ENCODE measurements around the gene LTBP2.

Gene LTBP2

DNA sequence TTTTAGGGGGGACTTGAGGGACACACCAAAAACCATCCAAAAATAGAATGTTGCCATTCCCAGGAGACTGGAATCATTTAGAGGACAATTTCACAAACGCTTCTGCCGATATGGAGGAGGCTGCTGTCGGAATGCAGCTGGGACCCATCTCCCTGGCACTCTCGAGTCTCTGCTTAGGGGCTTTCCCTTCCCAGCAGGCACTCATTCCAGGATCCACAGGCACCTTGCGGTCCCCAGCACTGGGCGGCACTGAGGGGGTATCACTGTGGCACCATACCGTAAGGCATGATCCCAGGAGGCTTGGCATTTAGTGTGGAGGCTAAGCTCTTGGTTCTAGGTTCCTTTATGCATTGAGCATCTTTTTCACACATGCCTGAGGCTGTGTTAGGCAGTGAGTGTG lies 36.6 kb upstream of the LTBP2 start:
- no peak overlapping the region for H2BK120ac ChIP-seq (ENCODE audit: insufficient read depth, low read length, poor library complexity)
- no peak overlapping the region for H3K27ac ChIP-seq (ENCODE audit: low read depth, low read length)
- no peak overlapping the region for H3K14ac ChIP-seq (ENCODE audit: low read length)
- H4K8ac ChIP-seq (ENCODE audit: low read depth, low read length): no peak overlapping the region
- no peak overlapping the region for H2BK5ac ChIP-seq (ENCODE audit: low read depth, low read length, poor library complexity)
- H3K4me2 ChIP-seq (ENCODE audit: low read length): no peak overlapping the region
- no peak overlapping the region for H3K9ac ChIP-seq (ENCODE audit: low read length)
- DNase-seq: no peak
- no peak overlapping the region for H3K18ac ChIP-seq (ENCODE audit: low read length)
- no peak overlapping the region for H3K4ac ChIP-seq (ENCODE audit: low read depth, low read length)
- H2AFZ ChIP-seq (ENCODE audit: insufficient read depth, low read length, poor library complexity): no peak overlapping the region
- H3K27me3 ChIP-seq (ENCODE audit: insufficient read depth, low read length): no peaks in the 10 kb centered on the region
- H3K9me3 ChIP-seq (ENCODE audit: insufficient read depth, low read depth, low read length): no peaks in the 10 kb centered on the region
- H2BK12ac ChIP-seq (ENCODE audit: low read length): no peak overlapping the region
- no peaks in the 10 kb centered on the region for H3K79me1 ChIP-seq (ENCODE audit: low read length)
- no peak overlapping the region for H4K12ac ChIP-seq (ENCODE audit: low read depth, low read length)
- H4K91ac ChIP-seq (ENCODE audit: low read depth, low read length): no peak overlapping the region
- no CpG with 5 or more reads among the region's 7 CpGs for WGBS (ENCODE audit: extremely low coverage, insufficient coverage, insufficient read length)
- no peak overlapping the region for H3K4me3 ChIP-seq (ENCODE audit: low read depth, low read length)
- no peaks in the 10 kb centered on the region for H3K79me2 ChIP-seq (ENCODE audit: control insufficient read depth, insufficient read depth, low read length, poor library complexity)
- no peak overlapping the region for H2AK5ac ChIP-seq (ENCODE audit: low read length)
- no peak overlapping the region for H3K23ac ChIP-seq (ENCODE audit: low read length)
- peaks cover 16% of the 10 kb centered on the region in 2 experiments for H3K4me1 ChIP-seq (ENCODE audit: control insufficient read depth in 1 of 2, insufficient read depth in 2 of 2, low read length in 2 of 2)
- peaks cover 0 to 5% of the 10 kb centered on the region in 2 experiments for H3K36me3 ChIP-seq (ENCODE audit: control insufficient read depth in 1 of 2, insufficient read depth in 2 of 2, low read length in 2 of 2)

- H2BK5ac ChIP-seq (ENCODE audit: low read depth, low read length, poor library complexity): no peak overlapping the region
These were observed 35.8 kb upstream of the LTBP2 start for GRCh38 chr14:74647678-74648461.

DNA sequence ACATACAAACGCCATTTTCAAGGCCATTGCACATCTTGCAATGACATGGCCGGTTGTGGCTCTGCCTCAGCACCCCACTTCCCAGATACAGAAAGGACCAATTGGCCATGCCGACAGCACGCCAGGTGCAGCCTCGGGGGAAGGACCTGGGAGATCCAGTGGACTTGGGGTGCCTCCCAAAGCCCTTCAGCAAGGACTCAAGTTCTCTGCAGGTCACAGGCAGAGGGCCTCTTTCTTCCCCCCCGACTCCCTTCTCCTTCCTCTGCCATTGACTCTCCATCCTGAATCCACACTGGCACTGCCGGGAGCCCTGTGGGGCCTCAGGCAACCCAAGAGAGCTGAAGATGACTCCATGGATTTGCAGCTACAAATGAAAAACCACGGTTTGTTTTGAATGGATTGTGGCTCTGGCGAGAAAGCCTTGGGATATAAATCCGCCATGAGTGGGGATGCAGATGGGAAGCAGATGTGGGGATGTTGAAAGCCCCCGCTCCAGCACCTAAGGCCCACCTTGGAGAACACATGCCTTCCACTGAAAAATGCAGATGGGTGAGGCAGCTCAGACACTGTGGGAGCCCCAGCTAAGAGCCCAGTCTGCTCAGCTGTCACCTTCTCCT lies 35.1 kb upstream of the LTBP2 start:
- Histone ChIP-seq H3K79me1 (ENCODE audit: low read length) (no peaks in the 10 kb centered on the region), H4K91ac (ENCODE audit: low read depth, low read length) (no peak overlapping the region), H3K4me3 (ENCODE audit: low read depth, low read length) (no peak overlapping the region), H3K36me3 (ENCODE audit: control insufficient read depth in 1 of 2, insufficient read depth in 2 of 2, low read length in 2 of 2) (no peaks in the 10 kb centered on the region), H2AFZ (ENCODE audit: insufficient read depth, low read length, poor library complexity) (no peak overlapping the region), H3K4me1 (ENCODE audit: control insufficient read depth in 1 of 2, insufficient read depth in 2 of 2, low read length in 2 of 2) (peaks cover 16% of the 10 kb centered on the region in 2 experiments), H3K14ac (ENCODE audit: low read length) (no peak overlapping the region), H3K4ac (ENCODE audit: low read depth, low read length) (no peak overlapping the region), H4K12ac (ENCODE audit: low read depth, low read length) (no peak overlapping the region), H2BK5ac (ENCODE audit: low read depth, low read length, poor library complexity) (no peak overlapping the region), H2AK5ac (ENCODE audit: low read length) (no peak overlapping the region), H3K9me3 (ENCODE audit: insufficient read depth, low read depth, low read length) (no peaks in the 10 kb centered on the region), H3K79me2 (ENCODE audit: control insufficient read depth, insufficient read depth, low read length, poor library complexity) (no peaks in the 10 kb centered on the region), H2BK12ac (ENCODE audit: low read length) (no peak overlapping the region), H2BK120ac (ENCODE audit: insufficient read depth, low read length, poor library complexity) (no peak overlapping the region), H3K18ac (ENCODE audit: low read length) (no peak overlapping the region), H3K27me3 (ENCODE audit: insufficient read depth, low read length) (no peaks in the 10 kb centered on the region), H3K4me2 (ENCODE audit: low read length) (no peak overlapping the region), H3K9ac (ENCODE audit: low read length) (no peak overlapping the region), H3K27ac (ENCODE audit: low read depth, low read length) (no peak overlapping the region), H4K8ac (ENCODE audit: low read depth, low read length) (no peak overlapping the region), H3K23ac (ENCODE audit: low read length) (no peak overlapping the region)
- WGBS (ENCODE audit: extremely low coverage, insufficient coverage, insufficient read length): no CpG with 5 or more reads among the region's 11 CpGs
- no peak for DNase-seq

More at GRCh38 chr14:74647678-74648461, 35.8 kb upstream of the LTBP2 start:
- Histone ChIP-seq H3K4ac (ENCODE audit: low read depth, low read length) (no peak overlapping the region), H4K12ac (ENCODE audit: low read depth, low read length) (no peak overlapping the region), H4K91ac (ENCODE audit: low read depth, low read length) (no peak overlapping the region), H3K79me2 (ENCODE audit: control insufficient read depth, insufficient read depth, low read length, poor library complexity) (no peaks in the 10 kb centered on the region), H3K23ac (ENCODE audit: low read length) (no peak overlapping the region), H4K8ac (ENCODE audit: low read depth, low read length) (no peak overlapping the region), H3K4me1 (ENCODE audit: control insufficient read depth in 1 of 2, insufficient read depth in 2 of 2, low read length in 2 of 2) (peaks cover 16% of the 10 kb centered on the region in 2 experiments), H3K18ac (ENCODE audit: low read length) (no peak overlapping the region), H3K9me3 (ENCODE audit: insufficient read depth, low read depth, low read length) (no peaks in the 10 kb centered on the region), H3K4me3 (ENCODE audit: low read depth, low read length) (no peak overlapping the region), H3K14ac (ENCODE audit: low read length) (no peak overlapping the region), H3K36me3 (ENCODE audit: control insufficient read depth in 1 of 2, insufficient read depth in 2 of 2, low read length in 2 of 2) (peaks cover 0 to 3% of the 10 kb centered on the region in 2 experiments), H3K4me2 (ENCODE audit: low read length) (no peak overlapping the region), H3K9ac (ENCODE audit: low read length) (no peak overlapping the region), H2BK12ac (ENCODE audit: low read length) (no peak overlapping the region), H2AFZ (ENCODE audit: insufficient read depth, low read length, poor library complexity) (no peak overlapping the region), H2AK5ac (ENCODE audit: low read length) (no peak overlapping the region), H2BK120ac (ENCODE audit: insufficient read depth, low read length, poor library complexity) (no peak overlapping the region), H3K27ac (ENCODE audit: low read depth, low read length) (no peak overlapping the region), H3K79me1 (ENCODE audit: low read length) (no peaks in the 10 kb centered on the region), H3K27me3 (ENCODE audit: insufficient read depth, low read length) (no peaks in the 10 kb centered on the region)
- WGBS (ENCODE audit: extremely low coverage, insufficient coverage, insufficient read length): no CpG with 5 or more reads among the region's 7 CpGs
- no peak for DNase-seq

- H2AK5ac ChIP-seq (ENCODE audit: low read length): no peak overlapping the region
- no CpG with 5 or more reads among the region's 13 CpGs for WGBS (ENCODE audit: extremely low coverage, insufficient coverage, insufficient read length)
- H3K18ac ChIP-seq (ENCODE audit: low read length): no peak overlapping the region
These were observed 33.9 kb upstream of the LTBP2 start for GRCh38 chr14:74645756-74646470.

More at GRCh38 chr14:74645756-74646470, 33.9 kb upstream of the LTBP2 start:
- Histone ChIP-seq H3K9ac (ENCODE audit: low read length) (no peak overlapping the region), H3K79me1 (ENCODE audit: low read length) (no peaks in the 10 kb centered on the region), H3K23ac (ENCODE audit: low read length) (no peak overlapping the region), H4K12ac (ENCODE audit: low read depth, low read length) (no peak overlapping the region), H3K4me3 (ENCODE audit: low read depth, low read length) (no peak overlapping the region), H2BK5ac (ENCODE audit: low read depth, low read length, poor library complexity) (no peak overlapping the region), H4K91ac (ENCODE audit: low read depth, low read length) (no peak overlapping the region), H4K8ac (ENCODE audit: low read depth, low read length) (no peak overlapping the region), H3K14ac (ENCODE audit: low read length) (no peak overlapping the region), H3K79me2 (ENCODE audit: control insufficient read depth, insufficient read depth, low read length, poor library complexity) (no peaks in the 10 kb centered on the region), H3K36me3 (ENCODE audit: control insufficient read depth in 1 of 2, insufficient read depth in 2 of 2, low read length in 2 of 2) (no peaks in the 10 kb centered on the region), H2AFZ (ENCODE audit: insufficient read depth, low read length, poor library complexity) (no peak overlapping the region), H3K4me1 (ENCODE audit: control insufficient read depth in 1 of 2, insufficient read depth in 2 of 2, low read length in 2 of 2) (peaks cover 16% of the 10 kb centered on the region in 2 experiments), H3K4ac (ENCODE audit: low read depth, low read length) (no peak overlapping the region), H3K27me3 (ENCODE audit: insufficient read depth, low read length) (no peaks in the 10 kb centered on the region), H2BK120ac (ENCODE audit: insufficient read depth, low read length, poor library complexity) (no peak overlapping the region), H3K4me2 (ENCODE audit: low read length) (no peak overlapping the region), H2BK12ac (ENCODE audit: low read length) (no peak overlapping the region), H3K9me3 (ENCODE audit: insufficient read depth, low read depth, low read length) (no peaks in the 10 kb centered on the region), H3K27ac (ENCODE audit: low read depth, low read length) (no peak overlapping the region)
- DNase-seq: no peak

All from trophoblast cell (in vitro differentiated cells and primary cell).